CD4-positive, CD25-positive, alpha-beta regulatory T cell (primary cell): ENCODE measurements around the gene ARHGAP6. TPM values are rescaled to one million over a fixed set of nuclear protein-coding genes. Genes with fewer than 3 reads are reported as not detected.
"Not testable (repeated sequence)": the region's sequence is repeated elsewhere in the genome, so short reads cannot be mapped to it uniquely, and the experiment has no call there.

Experiments
- ATAC-seq, 2 donors: fragments of 150-1000 bp; cut with Tn5 transposase; one replicate each; pipeline ENCODE4 v1.10.0; 2021; ENCODE audit warnings: low read depth in 2 of 2, moderate number of reproducible peaks in 2 of 2, moderate library complexity in 1 of 2
- DNase-seq, 3 donors: peaks; one replicate each; pipeline versions ENCODE4 v3.0.0 to v3.0.0-alpha.2; 2012 to 2022; ENCODE audit warnings: mixed read lengths in 1 of 3
- H3K27ac ChIP-seq: one replicate; pipeline ENCODE4 v1.7.0; 2013; ENCODE audit warnings: mild to moderate bottlenecking, low read length; ENCODE audit not compliant: insufficient read depth, poor library complexity, severe bottlenecking
- H3K27me3 ChIP-seq: one replicate; pipeline ENCODE4 v1.7.0; 2013; ENCODE audit warnings: low read length; ENCODE audit not compliant: control insufficient read depth, insufficient read depth
- H3K36me3 ChIP-seq: one replicate; pipeline ENCODE4 v1.7.0; 2013; ENCODE audit warnings: mild to moderate bottlenecking, low read length, moderate library complexity; ENCODE audit not compliant: control insufficient read depth, insufficient read depth
- H3K4me1 ChIP-seq: 2 replicates; pipeline ENCODE4 v1.7.0; 2013; ENCODE audit warnings: mild to moderate bottlenecking, low read length; ENCODE audit not compliant: insufficient read depth, control insufficient read depth, poor library complexity, severe bottlenecking
- H3K4me3 ChIP-seq: one replicate; pipeline ENCODE4 v1.7.0; 2013; ENCODE audit warnings: low read depth, mild to moderate bottlenecking, low read length, moderate library complexity
- H3K9me3 ChIP-seq, 2 experiments: 1 replicate in 1 of 2; 2 replicates in 1 of 2; pipeline ENCODE4 v1.7.0; 2013; ENCODE audit warnings: low read length in 2 of 2, mild to moderate bottlenecking in 1 of 2, moderate library complexity in 1 of 2; ENCODE audit not compliant: control insufficient read depth in 2 of 2
- H3K27ac Mint-ChIP-seq, 3 donors: one replicate each; pipeline ENCODE4 v1.8.0; 2020 to 2022; ENCODE audit warnings: mild to moderate bottlenecking in 3 of 3, mixed read lengths in 3 of 3, moderate library complexity in 2 of 3
- H3K27me3 Mint-ChIP-seq: one replicate; pipeline ENCODE4 v1.8.0; 2022; ENCODE audit warnings: mild to moderate bottlenecking, mixed read lengths
- H3K36me3 Mint-ChIP-seq: one replicate; pipeline ENCODE4 v1.8.0; 2020; ENCODE audit warnings: mixed read lengths
- H3K4me1 Mint-ChIP-seq, 4 donors: one replicate each; pipeline ENCODE4 v1.8.0; 2020 to 2022; ENCODE audit warnings: mixed read lengths in 4 of 4, mild to moderate bottlenecking in 1 of 4
- H3K4me3 Mint-ChIP-seq, 4 donors: one replicate each; pipeline ENCODE4 v1.8.0; 2020 to 2022; ENCODE audit warnings: mild to moderate bottlenecking in 4 of 4, mixed read lengths in 4 of 4, moderate library complexity in 3 of 4
- H3K9me3 Mint-ChIP-seq, 7 donors: one replicate each; pipeline ENCODE4 v1.8.0; 2020 to 2022; ENCODE audit warnings: mixed read lengths in 7 of 7, mild to moderate bottlenecking in 3 of 7, moderate library complexity in 2 of 7
- polyA plus RNA-seq, 4 donors: library from polyadenylated mRNA; unstranded; fragments of 300-500 nt; fragmentation: Illumina TruSeq; gene quantifications; one replicate each; pipeline ENCODE4 v1.2.3, GENCODE V29; 2021
- total RNA-seq: library from RNA; stranded (reverse); gene quantifications from one replicate; pipeline ENCODE4 v1.2.3, GENCODE V29; 2022

Gene ARHGAP6
- total and polyA plus RNA-seq, 5 donors from 2014 or later, result 1.8 TPM; not detected in 4

DNA sequence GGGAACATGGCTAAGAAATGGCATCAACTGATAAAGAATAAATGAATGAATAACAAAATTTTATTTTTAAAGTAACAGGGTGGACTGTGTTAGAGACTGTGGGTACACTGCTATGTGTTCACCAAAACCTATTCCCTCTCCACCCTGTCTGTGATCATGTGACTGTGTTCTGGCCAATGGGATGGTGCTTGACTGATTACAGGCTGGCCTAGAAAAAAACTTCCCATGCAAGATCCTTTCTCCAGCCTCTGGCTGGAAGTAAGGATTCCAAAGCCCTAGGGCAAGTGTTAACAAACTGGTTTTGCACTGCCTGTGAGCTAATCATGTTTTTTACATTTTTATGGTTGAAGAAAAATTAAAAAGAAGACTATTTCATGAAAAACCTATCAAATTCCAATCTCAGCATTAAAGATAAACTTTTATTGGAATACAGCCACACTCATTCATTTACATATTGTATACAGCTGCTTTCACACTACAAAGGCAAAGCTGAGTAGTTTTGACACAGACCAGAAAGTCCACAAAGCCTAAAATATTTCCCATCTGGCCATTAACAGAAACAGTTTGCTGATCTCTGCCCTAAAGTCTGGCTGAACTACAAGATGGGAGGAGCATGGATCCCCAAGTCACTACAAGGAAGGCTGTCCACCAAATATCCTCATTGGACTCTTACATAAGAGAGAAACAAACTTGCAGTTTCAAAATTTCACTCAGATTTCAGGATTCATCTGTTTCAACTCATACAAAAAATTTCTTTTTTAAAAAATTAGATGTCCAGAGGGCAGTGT lies 133.2 kb downstream of the ARHGAP6 start:
- no peak overlapping the region for H3K4me3 ChIP-seq
- H3K27me3 ChIP-seq, result peaks cover 8% of the 10 kb centered on the region
- H3K9me3 ChIP-seq, result no peaks in the 10 kb centered on the region
- no peaks in the 10 kb centered on the region for H3K36me3 ChIP-seq
- ATAC-seq (no peak), DNase-seq (no peak)
- Mint-ChIP-seq H3K36me3 (no peaks in the 10 kb centered on the region), H3K27ac (no peak overlapping the region), H3K4me3 (no peak overlapping the region), H3K4me1 (no peaks in the 10 kb centered on the region), H3K27me3 (no peaks in the 10 kb centered on the region), H3K9me3 (no peaks in the 10 kb centered on the region)
- no peaks in the 10 kb centered on the region for H3K4me1 ChIP-seq
- H3K27ac ChIP-seq, result no peak overlapping the region

DNA sequence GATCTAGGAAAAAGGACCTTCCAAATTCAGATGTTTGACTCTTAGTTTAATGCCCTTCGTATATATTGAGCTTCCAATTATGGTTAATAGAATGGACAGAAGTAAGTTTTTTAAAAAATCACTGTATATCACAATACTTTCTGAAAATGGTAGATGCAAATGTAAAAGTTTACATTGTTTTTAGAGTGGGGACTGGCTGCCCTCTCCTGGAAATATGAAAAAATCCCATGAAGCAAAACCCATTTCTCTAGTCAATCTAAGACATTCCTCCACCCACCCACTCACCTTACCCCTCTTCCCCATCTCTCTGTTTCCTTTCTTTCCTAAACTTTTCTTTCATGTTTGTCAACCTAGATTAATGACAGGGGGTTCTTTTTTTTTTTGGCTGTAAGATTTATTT lies 134.5 kb downstream of the ARHGAP6 start:
- H3K36me3 Mint-ChIP-seq, result no peaks in the 10 kb centered on the region
- Histone ChIP-seq H3K9me3 (no peaks in the 10 kb centered on the region), H3K4me1 (no peaks in the 10 kb centered on the region), H3K27me3 (peaks cover 8% of the 10 kb centered on the region), H3K27ac (no peak overlapping the region), H3K4me3 (no peak overlapping the region), H3K36me3 (no peaks in the 10 kb centered on the region)
- no peak for DNase-seq
- H3K4me3 Mint-ChIP-seq, result no peak overlapping the region
- H3K4me1 Mint-ChIP-seq, result no peaks in the 10 kb centered on the region
- peaks cover 4% of the 10 kb centered on the region for H3K27me3 Mint-ChIP-seq
- ATAC-seq, result no peak
- H3K27ac Mint-ChIP-seq, result no peak overlapping the region
- no peaks in the 10 kb centered on the region for H3K9me3 Mint-ChIP-seq

DNA sequence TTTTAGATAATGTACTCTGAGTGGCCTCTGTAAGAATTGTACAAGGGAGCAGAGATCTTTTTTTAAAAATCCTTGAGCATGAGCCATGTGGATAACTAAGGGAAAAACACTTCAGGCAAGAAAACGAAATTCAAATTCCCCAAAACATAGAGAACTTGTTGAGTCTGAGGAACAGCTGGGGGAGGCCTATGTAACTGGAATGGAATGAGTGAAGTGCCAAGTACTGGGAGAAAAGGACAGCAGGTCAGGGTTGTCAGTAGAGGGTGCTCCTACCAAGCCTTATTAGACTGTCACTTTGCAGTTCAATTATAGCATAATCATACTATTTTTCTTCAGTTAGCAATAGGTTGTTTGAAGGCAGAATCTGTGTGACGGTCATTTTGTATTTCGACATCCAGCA lies 135.1 kb downstream of the ARHGAP6 start:
- no peaks in the 10 kb centered on the region for H3K36me3 Mint-ChIP-seq
- Histone ChIP-seq H3K9me3 (no peaks in the 10 kb centered on the region), H3K36me3 (no peaks in the 10 kb centered on the region), H3K4me3 (no peak overlapping the region), H3K27ac (no peak overlapping the region), H3K27me3 (peaks cover 10% of the 10 kb centered on the region), H3K4me1 (no peaks in the 10 kb centered on the region)
- no peak overlapping the region for H3K27ac Mint-ChIP-seq
- no peaks in the 10 kb centered on the region for H3K4me1 Mint-ChIP-seq
- peaks cover 4% of the 10 kb centered on the region for H3K27me3 Mint-ChIP-seq
- DNase-seq (no peak), ATAC-seq (no peak)
- H3K9me3 Mint-ChIP-seq, result no peaks in the 10 kb centered on the region
- no peak overlapping the region for H3K4me3 Mint-ChIP-seq

DNA sequence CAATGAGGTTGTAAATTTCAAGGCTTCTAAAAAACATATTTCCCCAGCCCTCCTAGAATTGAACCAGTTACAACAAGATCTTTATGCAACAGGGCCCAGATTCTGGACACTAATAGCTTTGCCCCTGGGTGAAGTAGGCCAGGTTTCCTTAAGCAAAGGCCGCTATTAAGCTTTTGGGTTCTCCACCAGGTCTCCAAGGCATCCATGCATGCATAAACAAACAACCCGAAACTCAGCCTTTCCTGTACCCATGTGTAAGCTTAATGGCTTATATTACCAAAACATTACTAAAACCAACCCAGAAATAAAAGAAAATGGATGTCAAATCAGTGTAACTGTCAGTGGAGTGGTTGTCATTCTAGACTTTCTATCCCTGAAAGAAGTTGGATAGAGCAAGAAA lies 137.1 kb downstream of the ARHGAP6 start:
- no peak overlapping the region for H3K27ac Mint-ChIP-seq
- no peak for DNase-seq
- H3K4me3 ChIP-seq, result no peak overlapping the region
- peaks cover 10% of the 10 kb centered on the region for H3K27me3 ChIP-seq
- H3K36me3 Mint-ChIP-seq, result no peaks in the 10 kb centered on the region
- H3K36me3 ChIP-seq, result no peaks in the 10 kb centered on the region
- no peaks in the 10 kb centered on the region for H3K9me3 Mint-ChIP-seq
- no peaks in the 10 kb centered on the region for H3K9me3 ChIP-seq
- H3K4me3 Mint-ChIP-seq, result no peak overlapping the region
- H3K4me1 Mint-ChIP-seq, result no peaks in the 10 kb centered on the region
- H3K27me3 Mint-ChIP-seq, result peaks cover 4% of the 10 kb centered on the region
- ATAC-seq, result no peak
- H3K27ac ChIP-seq, result no peak overlapping the region
- no peaks in the 10 kb centered on the region for H3K4me1 ChIP-seq

DNA sequence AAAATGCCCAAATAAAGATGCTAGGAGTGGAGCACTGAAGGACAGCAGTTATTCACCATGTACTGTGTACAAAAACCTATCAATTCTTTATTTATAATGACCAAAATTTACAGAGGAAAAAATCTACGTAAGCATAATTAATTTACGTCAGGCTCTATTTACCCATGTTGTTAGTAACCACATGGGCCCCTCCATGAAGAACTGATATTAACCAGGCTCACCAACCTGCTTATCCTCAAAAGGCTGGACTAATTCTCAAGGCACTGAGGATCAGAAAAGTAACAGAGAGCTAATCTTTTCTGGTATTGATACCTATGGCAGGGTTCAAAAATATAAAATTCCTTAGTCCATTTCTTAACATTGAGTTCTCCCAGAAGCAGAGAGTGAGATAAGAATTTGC lies 140.0 kb downstream of the ARHGAP6 start:
- H3K27ac ChIP-seq, result no peak overlapping the region
- no peak overlapping the region for H3K4me3 ChIP-seq
- H3K27me3 ChIP-seq, result peaks cover 10% of the 10 kb centered on the region
- no peaks in the 10 kb centered on the region for H3K4me1 ChIP-seq
- DNase-seq, result no peak
- no peak overlapping the region for H3K27ac Mint-ChIP-seq
- no peak overlapping the region for H3K4me3 Mint-ChIP-seq
- H3K9me3 Mint-ChIP-seq, result no peaks in the 10 kb centered on the region
- no peaks in the 10 kb centered on the region for H3K4me1 Mint-ChIP-seq
- no peaks in the 10 kb centered on the region for H3K36me3 Mint-ChIP-seq
- no peak for ATAC-seq
- peaks cover 4% of the 10 kb centered on the region for H3K27me3 Mint-ChIP-seq
- no peaks in the 10 kb centered on the region for H3K9me3 ChIP-seq
- no peaks in the 10 kb centered on the region for H3K36me3 ChIP-seq

DNA sequence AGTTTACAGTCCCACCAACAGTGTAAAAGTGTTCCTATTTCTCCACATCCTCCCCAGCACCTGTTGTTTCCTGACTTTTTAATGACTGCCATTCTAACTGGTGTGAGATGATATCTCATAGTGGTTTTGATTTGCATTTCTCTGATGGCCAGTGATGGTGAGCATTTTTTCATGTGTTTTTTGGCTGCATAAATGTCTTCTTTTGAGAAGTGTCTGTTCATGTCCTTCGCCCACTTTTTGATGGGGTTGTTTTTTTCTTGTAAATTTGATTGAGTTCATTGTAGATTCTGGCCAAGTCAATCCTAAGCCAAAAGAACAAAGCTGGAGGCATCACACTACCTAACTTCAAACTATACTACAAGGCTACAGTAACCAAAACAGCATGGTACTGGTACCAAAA lies 146.5 kb downstream of the ARHGAP6 start:
- DNase-seq, H3K9me3 Mint-ChIP-seq, H3K4me1 ChIP-seq, H3K27me3 Mint-ChIP-seq, H3K36me3 ChIP-seq, H3K36me3 Mint-ChIP-seq, H3K27me3 ChIP-seq, H3K4me1 Mint-ChIP-seq, H3K4me3 Mint-ChIP-seq, H3K27ac Mint-ChIP-seq, H3K27ac ChIP-seq, ATAC-seq, H3K9me3 ChIP-seq, H3K4me3 ChIP-seq: not testable (repeated sequence)

DNA sequence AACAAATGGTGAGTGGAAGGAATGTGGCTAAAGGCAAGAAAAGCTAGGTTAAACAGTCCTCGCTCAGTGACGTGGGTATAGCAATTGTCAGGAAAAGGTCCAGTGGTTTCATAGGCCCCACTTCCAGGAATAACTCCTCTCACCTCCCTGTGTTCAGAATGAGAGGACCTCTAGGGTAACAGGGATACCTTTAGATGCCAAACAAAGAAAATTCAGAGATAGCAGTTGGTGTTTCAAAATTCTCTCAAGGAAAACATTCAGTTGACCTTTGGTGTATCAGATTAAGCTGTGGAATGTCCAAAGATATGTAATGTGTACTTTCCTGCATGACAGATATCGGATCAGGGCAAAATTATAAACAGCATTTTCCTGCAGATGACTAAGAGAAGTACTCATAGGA lies 155.9 kb downstream of the ARHGAP6 start:
- peaks cover 0 to 6% (median 0%) of the 10 kb centered on the region in 7 donors for H3K9me3 Mint-ChIP-seq
- no peak overlapping the region for H3K4me3 Mint-ChIP-seq
- H3K4me1 Mint-ChIP-seq, result no peaks in the 10 kb centered on the region
- H3K36me3 Mint-ChIP-seq, result no peaks in the 10 kb centered on the region
- Histone ChIP-seq H3K27me3 (no peaks in the 10 kb centered on the region), H3K9me3 (no peaks in the 10 kb centered on the region), H3K4me3 (no peak overlapping the region), H3K27ac (no peak overlapping the region), H3K36me3 (no peaks in the 10 kb centered on the region), H3K4me1 (no peaks in the 10 kb centered on the region)
- DNase-seq, result no peak
- no peaks in the 10 kb centered on the region for H3K27me3 Mint-ChIP-seq
- no peak for ATAC-seq
- no peak overlapping the region for H3K27ac Mint-ChIP-seq

DNA sequence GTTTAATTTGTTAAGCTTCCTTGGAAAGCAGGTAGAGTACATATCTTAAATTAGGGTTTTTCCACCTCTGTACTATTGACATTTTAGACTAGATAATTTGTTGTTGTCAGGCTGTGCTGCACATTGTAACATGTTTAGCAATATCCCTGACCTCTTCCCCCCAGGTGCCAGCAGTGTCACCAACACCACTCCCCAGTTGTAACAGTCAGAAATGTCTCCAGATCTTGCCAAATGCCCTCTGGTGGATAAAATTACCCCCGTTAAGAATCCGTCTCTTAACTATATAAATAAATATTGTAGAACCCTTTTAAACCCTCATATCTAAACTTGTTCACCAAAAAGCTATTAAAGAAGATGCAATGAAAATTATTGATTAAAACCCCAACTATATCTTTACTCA lies 161.5 kb downstream of the ARHGAP6 start:
- no peak for ATAC-seq
- Mint-ChIP-seq H3K4me1 (no peaks in the 10 kb centered on the region), H3K27ac (no peak overlapping the region), H3K4me3 (no peak overlapping the region), H3K36me3 (no peaks in the 10 kb centered on the region), H3K27me3 (no peaks in the 10 kb centered on the region), H3K9me3 (peaks cover 0 to 6% (median 0%) of the 10 kb centered on the region in 7 donors)
- no peaks in the 10 kb centered on the region for H3K36me3 ChIP-seq
- DNase-seq, result no peak
- H3K4me1 ChIP-seq, result no peaks in the 10 kb centered on the region
- H3K27ac ChIP-seq, result no peak overlapping the region
- H3K9me3 ChIP-seq, result no peaks in the 10 kb centered on the region
- H3K27me3 ChIP-seq, result no peaks in the 10 kb centered on the region
- no peak overlapping the region for H3K4me3 ChIP-seq
